ENCODE data around the gene SPRR2D. TPM values are rescaled to one million over a fixed set of nuclear protein-coding genes. Genes with fewer than 3 reads are reported as not detected.
"Not testable (repeated sequence)": the region's sequence is repeated elsewhere in the genome, so short reads cannot be mapped to it uniquely, and the experiment has no call there.

SPRR2D gene
- total RNA-seq, 2 experiments from 2014 or later, result not detected

GRCh38 chr1:153032073-153032472, 8.8 kb downstream of the SPRR2D start:
- Mint-ChIP-seq H3K4me3 (no peak overlapping the region), H3K27ac (no peak overlapping the region), H3K27me3 (no peaks in the 10 kb centered on the region), H3K4me1 (no peaks in the 10 kb centered on the region), H3K9me3 (ENCODE audit: low read depth) (no peaks in the 10 kb centered on the region), H3K36me3 (no peaks in the 10 kb centered on the region)
- no peak for DNase-seq
- CTCF ChIA-PET, result no interaction called here
- no peak for ATAC-seq

- Mint-ChIP-seq H3K27ac (no peak within 1 kb of the TSS), H3K4me3 (no peak within 1 kb of the TSS), H3K36me3 (no peaks in the 10 kb centered on the region), H3K9me3 (ENCODE audit: low read depth) (no peaks in the 10 kb centered on the region), H3K4me1 (no peaks in the 10 kb centered on the region), H3K27me3 (no peaks in the 10 kb centered on the region)
- CTCF ChIA-PET, result no interaction called here
- no peak for DNase-seq
- no peak for ATAC-seq
Measured at GRCh38 chr1:153030895-153031294, 10.0 kb downstream of the SPRR2D start, which contains the start of gene SPRR1B. TSS of gene SPRR1B (plus strand) at chr1:153031203. CDS start at chr1:153032346, 1,143 bp downstream.

- H3K9me3 Mint-ChIP-seq (ENCODE audit: low read depth), result no peaks in the 10 kb centered on the region
- CTCF ChIA-PET, result no interaction called here
- H3K36me3 Mint-ChIP-seq, result no peaks in the 10 kb centered on the region
- no peak overlapping the region for H3K27ac Mint-ChIP-seq
- peaks cover 5% of the 10 kb centered on the region for H3K27me3 Mint-ChIP-seq
- no peaks in the 10 kb centered on the region for H3K4me1 Mint-ChIP-seq
- H3K4me3 Mint-ChIP-seq, result no peak overlapping the region
- no peak for ATAC-seq
- DNase-seq, result no peak
Measured at GRCh38 chr1:153028766-153029165, 12.2 kb downstream of the SPRR2D start.

GRCh38 chr1:153025797-153026196, 15.1 kb downstream of the SPRR2D start:
- Mint-ChIP-seq H3K27me3 (peaks cover 5% of the 10 kb centered on the region), H3K36me3 (no peaks in the 10 kb centered on the region), H3K4me3 (no peak overlapping the region), H3K27ac (no peak overlapping the region), H3K9me3 (ENCODE audit: low read depth) (no peaks in the 10 kb centered on the region), H3K4me1 (no peaks in the 10 kb centered on the region)
- DNase-seq (no peak), ATAC-seq (no peak)
- CTCF ChIA-PET, result no interaction called here

GRCh38 chr1:153024413-153024812, 16.5 kb downstream of the SPRR2D start:
- Mint-ChIP-seq H3K36me3 (no peaks in the 10 kb centered on the region), H3K4me3 (no peak overlapping the region), H3K27me3 (peaks cover 9% of the 10 kb centered on the region), H3K4me1 (no peaks in the 10 kb centered on the region), H3K27ac (no peak overlapping the region), H3K9me3 (ENCODE audit: low read depth) (no peaks in the 10 kb centered on the region)
- CTCF ChIA-PET, result no interaction called here
- ATAC-seq (no peak), DNase-seq (no peak)

- Mint-ChIP-seq H3K36me3 (no peaks in the 10 kb centered on the region), H3K4me1 (no peaks in the 10 kb centered on the region), H3K9me3 (ENCODE audit: low read depth) (no peaks in the 10 kb centered on the region), H3K27ac (no peak overlapping the region), H3K27me3 (peaks cover 9% of the 10 kb centered on the region), H3K4me3 (no peak overlapping the region)
- ATAC-seq, result no peak
- no peak for DNase-seq
- CTCF ChIA-PET, result no interaction called here
Measured at GRCh38 chr1:153023109-153023508, 17.8 kb downstream of the SPRR2D start.

- H3K27ac Mint-ChIP-seq; DNase-seq; H3K36me3 Mint-ChIP-seq; H3K4me3 Mint-ChIP-seq; H3K4me1 Mint-ChIP-seq; H3K27me3 Mint-ChIP-seq; H3K9me3 Mint-ChIP-seq (ENCODE audit: low read depth); CTCF ChIA-PET; ATAC-seq: not testable (repeated sequence)
Measured at GRCh38 chr1:153022340-153022739, 18.6 kb downstream of the SPRR2D start.

GRCh38 chr1:153021829-153022228, 19.1 kb downstream of the SPRR2D start:
- H3K27ac Mint-ChIP-seq; CTCF ChIA-PET; H3K36me3 Mint-ChIP-seq; H3K27me3 Mint-ChIP-seq; DNase-seq; ATAC-seq; H3K9me3 Mint-ChIP-seq (ENCODE audit: low read depth); H3K4me3 Mint-ChIP-seq; H3K4me1 Mint-ChIP-seq: not testable (repeated sequence)

GRCh38 chr1:153011235-153011758, 29.6 kb downstream of the SPRR2D start:
- CTCF ChIA-PET; DNase-seq; H3K27me3 Mint-ChIP-seq; H3K27ac Mint-ChIP-seq; H3K4me3 Mint-ChIP-seq; ATAC-seq; H3K4me1 Mint-ChIP-seq; H3K9me3 Mint-ChIP-seq (ENCODE audit: low read depth); H3K36me3 Mint-ChIP-seq: not testable (repeated sequence)

- H3K4me1 Mint-ChIP-seq, result no peaks in the 10 kb centered on the region
- H3K27me3 Mint-ChIP-seq, result no peaks in the 10 kb centered on the region
- CTCF ChIA-PET, result no interaction called here
- no peak within 1 kb of the TSS for H3K4me3 Mint-ChIP-seq
- H3K36me3 Mint-ChIP-seq, result no peaks in the 10 kb centered on the region
- DNase-seq (no peak), ATAC-seq (no peak)
- no peak within 1 kb of the TSS for H3K27ac Mint-ChIP-seq
- H3K9me3 Mint-ChIP-seq (ENCODE audit: low read depth), result no peaks in the 10 kb centered on the region
Measured at GRCh38 chr1:153001382-153001781, 39.5 kb downstream of the SPRR2D start, which contains the start of gene SPRR3. TSS of gene SPRR3 (plus strand) at chr1:153001749. CDS start at chr1:153003021, 1,272 bp downstream.

- Mint-ChIP-seq H3K4me3 (no peak overlapping the region), H3K36me3 (no peaks in the 10 kb centered on the region), H3K27me3 (no peaks in the 10 kb centered on the region), H3K9me3 (ENCODE audit: low read depth) (no peaks in the 10 kb centered on the region), H3K4me1 (no peaks in the 10 kb centered on the region), H3K27ac (no peak overlapping the region)
- CTCF ChIA-PET, result no interaction called here
- DNase-seq (no peak), ATAC-seq (no peak)
Measured at GRCh38 chr1:153000294-153000693, 40.6 kb downstream of the SPRR2D start.

GRCh38 chr1:152999818-153000217, 41.1 kb downstream of the SPRR2D start:
- no peaks in the 10 kb centered on the region for H3K4me1 Mint-ChIP-seq
- H3K36me3 Mint-ChIP-seq, result no peaks in the 10 kb centered on the region
- no peaks in the 10 kb centered on the region for H3K9me3 Mint-ChIP-seq (ENCODE audit: low read depth)
- no peak overlapping the region for H3K4me3 Mint-ChIP-seq
- H3K27me3 Mint-ChIP-seq, result no peaks in the 10 kb centered on the region
- no peak overlapping the region for H3K27ac Mint-ChIP-seq
- no peak for DNase-seq
- CTCF ChIA-PET, result no interaction called here
- ATAC-seq, result no peak

GRCh38 chr1:152998476-152998875, 42.4 kb downstream of the SPRR2D start:
- no peak for DNase-seq
- H3K4me3 Mint-ChIP-seq, result no peak overlapping the region

GRCh38 chr1:152997901-152998300, 43.0 kb downstream of the SPRR2D start:
- CTCF ChIA-PET, result no interaction called here
- H3K4me3 Mint-ChIP-seq, result no peak overlapping the region

More at GRCh38 chr1:152998476-152998875, 42.4 kb downstream of the SPRR2D start:
- CTCF ChIA-PET, result no interaction called here
- ATAC-seq, result no peak
- H3K4me1 Mint-ChIP-seq, result no peaks in the 10 kb centered on the region
- no peaks in the 10 kb centered on the region for H3K36me3 Mint-ChIP-seq
- no peak overlapping the region for H3K27ac Mint-ChIP-seq
- H3K27me3 Mint-ChIP-seq, result no peaks in the 10 kb centered on the region
- H3K9me3 Mint-ChIP-seq (ENCODE audit: low read depth), result no peaks in the 10 kb centered on the region

More at GRCh38 chr1:152997901-152998300, 43.0 kb downstream of the SPRR2D start:
- H3K9me3 Mint-ChIP-seq (ENCODE audit: low read depth), result no peaks in the 10 kb centered on the region
- DNase-seq (no peak), ATAC-seq (no peak)
- H3K27ac Mint-ChIP-seq, result no peak overlapping the region
- no peaks in the 10 kb centered on the region for H3K36me3 Mint-ChIP-seq
- no peaks in the 10 kb centered on the region for H3K4me1 Mint-ChIP-seq
- no peaks in the 10 kb centered on the region for H3K27me3 Mint-ChIP-seq
